Measurements from ENCODE around the gene DGKG.

The DGKG gene

GRCh38 chr3:186318135-186318534 is 43.9 kb downstream of the DGKG start:
- no peak for DNase-seq (ENCODE audit: low read depth in 1 of 2, low spot score in 1 of 2)
- Histone ChIP-seq H3K27me3 (ENCODE audit: insufficient read depth, poor library complexity, severe bottlenecking) (no peaks in the 10 kb centered on the region), H3K4me3 (replicated peaks; ENCODE audit: insufficient read depth, low read length) (no peak overlapping the region), H3K27ac (replicated peaks) (no peak overlapping the region)
- no peak for TF ChIP-seq REST (IDR thresholded peaks at IDR 0.05; ENCODE audit: insufficient replicate concordance, low read depth)
- TF ChIP-seq SPI1 (IDR thresholded peaks at IDR 0.05; ENCODE audit: borderline replicate concordance, low read depth), result no peak
- no peak for TF ChIP-seq GABPA (IDR thresholded peaks at IDR 0.05; ENCODE audit: low read depth)
- no peak for TF ChIP-seq CTCF (IDR thresholded peaks at IDR 0.05; ENCODE audit: insufficient read depth, low read length)
- TF ChIP-seq POLR2AphosphoS5 (IDR thresholded peaks at IDR 0.05; ENCODE audit: low read depth), result no peak

- TF ChIP-seq POLR2AphosphoS5 (IDR thresholded peaks at IDR 0.05; ENCODE audit: low read depth) (no peak), CTCF (IDR thresholded peaks at IDR 0.05; ENCODE audit: insufficient read depth, low read length) (no peak), REST (IDR thresholded peaks at IDR 0.05; ENCODE audit: insufficient replicate concordance, low read depth) (no peak), GABPA (IDR thresholded peaks at IDR 0.05; ENCODE audit: low read depth) (no peak), SPI1 (IDR thresholded peaks at IDR 0.05; ENCODE audit: borderline replicate concordance, low read depth) (no peak)
- DNase-seq (ENCODE audit: low read depth in 1 of 2, low spot score in 1 of 2), result no peak
Observed at GRCh38 chr3:186317478-186317877, 44.6 kb downstream of the DGKG start.

GRCh38 chr3:186316666-186317260 is 45.3 kb downstream of the DGKG start:
- H3K27ac ChIP-seq (replicated peaks), result no peak overlapping the region
- no peak for TF ChIP-seq POLR2AphosphoS5 (IDR thresholded peaks at IDR 0.05; ENCODE audit: low read depth)
- no peak for TF ChIP-seq REST (IDR thresholded peaks at IDR 0.05; ENCODE audit: insufficient replicate concordance, low read depth)
- TF ChIP-seq CTCF (IDR thresholded peaks at IDR 0.05; ENCODE audit: insufficient read depth, low read length), result no peak
- TF ChIP-seq GABPA (IDR thresholded peaks at IDR 0.05; ENCODE audit: low read depth), result no peak
- no peak for TF ChIP-seq SPI1 (IDR thresholded peaks at IDR 0.05; ENCODE audit: borderline replicate concordance, low read depth)

More at GRCh38 chr3:186317478-186317877, 44.6 kb downstream of the DGKG start:
- Histone ChIP-seq H3K27ac (replicated peaks) (no peak overlapping the region), H3K4me3 (replicated peaks; ENCODE audit: insufficient read depth, low read length) (no peak overlapping the region), H3K27me3 (ENCODE audit: insufficient read depth, poor library complexity, severe bottlenecking) (no peaks in the 10 kb centered on the region)

More at GRCh38 chr3:186316666-186317260, 45.3 kb downstream of the DGKG start:
- no peak for DNase-seq (ENCODE audit: low read depth in 1 of 2, low spot score in 1 of 2)
- Histone ChIP-seq H3K4me3 (replicated peaks; ENCODE audit: insufficient read depth, low read length) (no peak overlapping the region), H3K27me3 (ENCODE audit: insufficient read depth, poor library complexity, severe bottlenecking) (no peaks in the 10 kb centered on the region)

Measured in HL-60 (cell line).